H1 (cell line): Measurements from ENCODE around the gene ETV4. TPM values are rescaled to one million over a fixed set of nuclear protein-coding genes. Genes with fewer than 3 reads are reported as not detected.

ENCODE experiments used
- CTCF ChIA-PET: fragments of 300-600 bp; sonication (Branson Sonifier 250); formaldehyde crosslinking; loops from one replicate; lab custom pipeline; 2021; ENCODE audit not compliant: partially characterized antibody; lab: Charles Lee
- POLR2A ChIA-PET: fragments of 300-600 bp; sonication (Branson Sonifier 250); formaldehyde crosslinking; loops from one replicate; lab custom pipeline; 2021; ENCODE audit warnings: inconsistent platforms; ENCODE audit not compliant: partially characterized antibody; lab: Charles Lee
- DNase-seq, 2 experiments: peaks; one replicate each; pipeline versions ENCODE4 v3.0.0 to v3.0.0-alpha.2; 2010 to 2022; ENCODE audit warnings: low spot score in 2 of 2, low read depth in 1 of 2, mixed read lengths in 1 of 2
- FAIRE-seq: peaks from 2 replicates; lab custom pipeline; 2011; peaks lifted over from hg19 to GRCh38; lab: Jason Lieb, UNC
- H2AFZ ChIP-seq: 2 replicates; pipeline ENCODE4 v1.8.1; 2012; ENCODE audit warnings: low read length, inconsistent platforms
- H2AK5ac ChIP-seq: 2 replicates; pipeline ENCODE4 v1.6.1; 2013; ENCODE audit warnings: low read depth, low read length
- H2BK120ac ChIP-seq: replicated peaks from 2 replicates; pipeline ENCODE3; 2013; ENCODE audit warnings: low read depth, low read length, inconsistent platforms
- H2BK12ac ChIP-seq: 2 replicates; pipeline ENCODE4 v1.6.1; 2013; ENCODE audit warnings: low read depth, low read length
- H2BK15ac ChIP-seq: 2 replicates; pipeline ENCODE4 v1.6.1; 2013; ENCODE audit warnings: low read length
- H2BK20ac ChIP-seq: 2 replicates; pipeline ENCODE4 v1.6.1; 2013; ENCODE audit warnings: low read length
- H2BK5ac ChIP-seq: 2 replicates; pipeline ENCODE4 v1.6.1; 2013; ENCODE audit warnings: low read depth, low read length
- H3K14ac ChIP-seq: 2 replicates; pipeline ENCODE4 v1.6.1; 2013; ENCODE audit warnings: inconsistent platforms; ENCODE audit not compliant: insufficient read length
- H3K18ac ChIP-seq: 2 replicates; pipeline ENCODE4 v1.6.1; 2013; ENCODE audit warnings: low read length; ENCODE audit errors: extremely low read depth
- H3K23ac ChIP-seq: 2 replicates; pipeline ENCODE4 v1.6.1; 2013; ENCODE audit warnings: inconsistent platforms; ENCODE audit not compliant: insufficient read length
- H3K23me2 ChIP-seq: 2 replicates; pipeline ENCODE4 v1.6.1; 2013; ENCODE audit warnings: low read depth, low read length
- H3K27ac ChIP-seq: 2 replicates; pipeline ENCODE4 v1.6.1; 2011; ENCODE audit warnings: low read depth, low read length, inconsistent platforms
- H3K27me3 ChIP-seq, 4 experiments: replicated peaks in 1 of 4; 1 replicate in 1 of 4; 2 replicates in 3 of 4; pipeline versions ENCODE4 v1.6.1 to v1.8.1; 2011 to 2013; ENCODE audit warnings: low read length in 3 of 4, mild to moderate bottlenecking in 3 of 4, inconsistent platforms in 2 of 4, mixed read lengths in 2 of 4, moderate library complexity in 1 of 4; ENCODE audit not compliant: control insufficient read depth in 3 of 4, insufficient read depth in 3 of 4; ENCODE audit errors: extremely low read depth in 1 of 4
- H3K36me3 ChIP-seq, 4 experiments: 2 replicates each; pipeline versions ENCODE4 v1.6.1 to v1.8.1; 2011 to 2013; ENCODE audit warnings: mild to moderate bottlenecking in 4 of 4, low read length in 3 of 4, moderate library complexity in 2 of 4, control low read depth in 1 of 4, inconsistent platforms in 1 of 4; ENCODE audit not compliant: insufficient read depth in 4 of 4, control insufficient read depth in 2 of 4
- H3K4ac ChIP-seq: replicated peaks from 2 replicates; pipeline ENCODE3; 2013; ENCODE audit warnings: low read length, low read depth, mixed read lengths, inconsistent platforms; ENCODE audit not compliant: insufficient read length
- H3K4me1 ChIP-seq, 4 experiments: replicated peaks in 1 of 4; 1 replicate in 1 of 4; 2 replicates in 3 of 4; pipeline versions ENCODE4 v1.6.1 to v1.8.1; 2011 to 2013; ENCODE audit warnings: low read length in 3 of 4, inconsistent platforms in 2 of 4, mixed read lengths in 1 of 4; ENCODE audit not compliant: insufficient read depth in 4 of 4, control insufficient read depth in 3 of 4
- H3K4me2 ChIP-seq, 2 experiments: 2 replicates each; pipeline versions ENCODE4 v1.6.1 to v1.8.1; 2011 to 2013; ENCODE audit warnings: low read depth in 2 of 2, low read length in 2 of 2, control low read depth in 1 of 2, inconsistent platforms in 1 of 2, mild to moderate bottlenecking in 1 of 2; ENCODE audit not compliant: insufficient read depth in 1 of 2
- H3K4me3 ChIP-seq, 4 experiments: fragments of 200-600, 300-600 bp in 1 of 4; sonication (generic), shearing (Covaris generic), sonication (Bioruptor Twin) in 1 of 4; 2 replicates each; pipeline versions ENCODE4 v1.5.1 to v1.8.1; 2011 to 2016; ENCODE audit warnings: low read length in 4 of 4, low read depth in 3 of 4, control low read depth in 2 of 4, inconsistent platforms in 2 of 4, mild to moderate bottlenecking in 2 of 4, mixed read lengths in 1 of 4, moderate library complexity in 1 of 4; ENCODE audit not compliant: insufficient read depth in 2 of 4; ENCODE audit errors: extremely low read depth in 1 of 4
- H3K56ac ChIP-seq: replicated peaks from 2 replicates; pipeline ENCODE3; 2013; ENCODE audit warnings: low read depth, mild to moderate bottlenecking, mixed read lengths, low read length, inconsistent platforms; ENCODE audit not compliant: insufficient read length
- H3K79me1 ChIP-seq: 2 replicates; pipeline ENCODE4 v1.6.1; 2013; ENCODE audit warnings: low read depth, low read length, control low read depth
- H3K79me2 ChIP-seq, 2 experiments: 2 replicates each; pipeline versions ENCODE4 v1.6.1 to v1.8.1; 2012 to 2013; ENCODE audit warnings: low read length in 2 of 2, mild to moderate bottlenecking in 2 of 2, inconsistent platforms in 1 of 2; ENCODE audit not compliant: insufficient read depth in 2 of 2, control insufficient read depth in 1 of 2
- H3K9ac ChIP-seq, 4 experiments: replicated peaks in 1 of 4; 1 replicate in 1 of 4; 2 replicates in 3 of 4; pipeline versions ENCODE4 v1.6.1 to v1.8.1; 2011 to 2013; ENCODE audit warnings: low read depth in 3 of 4, low read length in 3 of 4, control low read depth in 2 of 4, mild to moderate bottlenecking in 2 of 4, moderate library complexity in 2 of 4, inconsistent platforms in 1 of 4; ENCODE audit errors: extremely low read depth in 1 of 4
- H3K9me3 ChIP-seq, 2 experiments: 2 replicates each; pipeline versions ENCODE4 v1.6.1 to v1.8.1; 2012 to 2013; ENCODE audit warnings: mild to moderate bottlenecking in 2 of 2, moderate library complexity in 2 of 2, control low read depth in 1 of 2, inconsistent platforms in 1 of 2, low read depth in 1 of 2, low read length in 1 of 2, mixed read lengths in 1 of 2; ENCODE audit not compliant: insufficient read depth in 2 of 2
- H4K20me1 ChIP-seq, 2 experiments: replicated peaks in 1 of 2; 2 replicates each; pipeline versions ENCODE3 to v1.8.1; 2011 to 2013; ENCODE audit warnings: inconsistent platforms in 2 of 2, low read length in 2 of 2, mild to moderate bottlenecking in 1 of 2; ENCODE audit not compliant: insufficient read depth in 2 of 2, control insufficient read depth in 1 of 2
- H4K5ac ChIP-seq: 2 replicates; pipeline ENCODE4 v1.6.1; 2013; ENCODE audit warnings: low read length, low read depth, mixed read lengths, inconsistent platforms; ENCODE audit not compliant: insufficient read length
- H4K8ac ChIP-seq: 2 replicates; pipeline ENCODE4 v1.8.0; 2013; ENCODE audit warnings: mild to moderate bottlenecking, moderate library complexity, low read length, inconsistent platforms; ENCODE audit not compliant: insufficient read depth; ENCODE audit errors: extremely low read depth
- H4K91ac ChIP-seq: replicated peaks from 2 replicates; pipeline ENCODE3; 2013; ENCODE audit warnings: low read length, mixed read lengths, inconsistent platforms; ENCODE audit not compliant: insufficient read length
- BACH1 ChIP-seq: IDR thresholded peaks from 2 replicates; pipeline ENCODE4 v1.6.1; 2012; ENCODE audit warnings: low read length, improper control_type of control experiment
- EZH2 ChIP-seq: fragments of 200-600 bp; sonication (generic); IDR thresholded peaks from 2 replicates; pipeline ENCODE4 v1.7.1; 2012; ENCODE audit warnings: low read depth, mild to moderate bottlenecking, moderate library complexity, low read length, inconsistent platforms; ENCODE audit not compliant: severe bottlenecking
- GTF2F1 ChIP-seq: IDR thresholded peaks from 2 replicates; pipeline ENCODE4 v1.6.1; 2012; ENCODE audit warnings: low read depth, low read length, improper control_type of control experiment, borderline replicate concordance
- KDM4A ChIP-seq: IDR thresholded peaks from one replicate; pipeline ENCODE4 v1.7.1; 2012; ENCODE audit warnings: low read depth, mild to moderate bottlenecking, moderate library complexity, low read length, inconsistent platforms; ENCODE audit not compliant: severe bottlenecking
- SAP30 ChIP-seq: fragments of 300-600 bp; sonication (generic); IDR thresholded peaks from 2 replicates; pipeline ENCODE4 v1.7.1; 2012; ENCODE audit warnings: low read length, moderate library complexity, mild to moderate bottlenecking, inconsistent platforms; ENCODE audit not compliant: insufficient read depth, insufficient replicate concordance
- SRF ChIP-seq: IDR thresholded peaks from 2 replicates; pipeline ENCODE4 v1.6.1; 2011; ENCODE audit warnings: mild to moderate bottlenecking, low read depth, low read length, moderate library complexity
- TAF7 ChIP-seq: optimal IDR thresholded peaks from 2 replicates; pipeline ENCODE3; 2011; ENCODE audit warnings: low read depth, mild to moderate bottlenecking, inconsistent platforms, low read length, moderate library complexity, borderline replicate concordance
- TBP ChIP-seq: IDR thresholded peaks from 2 replicates; pipeline ENCODE4 v1.6.1; 2011; ENCODE audit warnings: low read depth, low read length, improper control_type of control experiment
- TEAD4 ChIP-seq: IDR thresholded peaks from 2 replicates; pipeline ENCODE4 v1.6.1; 2012; ENCODE audit warnings: low read depth, low read length, inconsistent platforms, mixed read lengths
- WGBS, 2 experiments: shearing (Covaris generic) in 1 of 2; methylation state at CpG; one replicate each; pipeline versions ENCODE4 v1.1.6 to v1.1.7; 2013 to 2015; ENCODE audit warnings: low lambda C conversion rate in 2 of 2, mixed read lengths in 2 of 2, inconsistent platforms in 1 of 2, low coverage in 1 of 2, missing lambda C conversion rate in 1 of 2; ENCODE audit not compliant: insufficient replicate concordance in 2 of 2, insufficient coverage in 1 of 2, insufficient read length in 1 of 2; ENCODE audit errors: extremely low coverage in 1 of 2, missing lambda C conversion rate in 1 of 2; 5-methylcytosine and 5-hydroxymethylcytosine counted together
- polyA plus RNA-seq, 7 experiments: library from polyadenylated mRNA; depleted of rRNA in 3 of 7; stranded (reverse) in 5 of 7; unstranded in 2 of 7; fragments of >200 nt in 5 of 7; fragments of 200-250 nt in 2 of 7; gene quantifications; 1 replicate in 5 of 7; 2 replicates in 1 of 7; 4 replicates in 1 of 7; pipeline versions ENCODE4 v1.2.1 to v1.2.3, GENCODE V29; 2011 to 2013; ENCODE audit warnings: missing spikeins in 2 of 7, mixed read lengths in 2 of 7
- total RNA-seq: library from RNA; stranded (reverse); fragmentation: NEBNext Ultra II Directional; extraction: Animal tissue kit (Norgen Biotek cat#: 25700); gene quantifications from 2 replicates; pipeline ENCODE4 v1.2.1, GENCODE V29; 2021
- TF ChIP-seq, protein P1 (sequence below): IDR thresholded peaks from 2 replicates; pipeline ENCODE4 v1.6.1; 2012; ENCODE audit warnings: low read length, inconsistent platforms
- TF ChIP-seq, protein P2 (sequence below): IDR thresholded peaks from 2 replicates; pipeline ENCODE4 v1.6.1; 2011; ENCODE audit warnings: low read length, improper control_type of control experiment

Gene ETV4
- total and polyA plus RNA-seq, 2 of the 8 experiments (the other 6 are each of a cell fraction or from before 2014, with no cell fraction given): 75.2 to 143 TPM

DNA sequence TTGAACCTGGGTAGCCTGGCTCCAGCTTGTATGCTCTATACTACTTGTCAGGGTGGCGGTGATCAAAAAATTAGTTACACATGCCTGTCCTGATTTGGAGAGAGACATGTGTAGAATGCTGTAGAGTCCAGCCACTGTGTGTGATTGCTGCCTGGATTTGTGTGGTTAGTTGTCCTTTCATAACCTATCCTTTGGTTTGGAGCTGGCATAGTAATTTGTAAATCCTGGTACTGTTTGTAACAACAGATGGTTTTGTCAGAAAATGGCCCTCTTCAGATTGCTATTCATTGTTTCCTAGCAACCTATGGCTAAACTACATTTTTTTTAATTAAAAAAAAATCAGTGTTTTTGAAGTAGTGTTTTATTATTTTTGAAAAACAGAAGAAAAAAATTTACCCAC is 30.5 kb downstream of the ETV4 start:
- WGBS, 2 experiments: 100% methylated on average over 1 of the region's 1 CpG; no CpG with 5 or more reads in 1 of the 2 experiments
- CTCF ChIA-PET: interaction anchor here (0.8 to 1.4 kb wide), 10 partner anchors 10 to 250 kb away, joined by 3 to 6 read pairs (median 4); partner anchors contain the start of gene DHX8
- H3K23ac ChIP-seq: no peak overlapping the region
- TF ChIP-seq, protein P1, sequence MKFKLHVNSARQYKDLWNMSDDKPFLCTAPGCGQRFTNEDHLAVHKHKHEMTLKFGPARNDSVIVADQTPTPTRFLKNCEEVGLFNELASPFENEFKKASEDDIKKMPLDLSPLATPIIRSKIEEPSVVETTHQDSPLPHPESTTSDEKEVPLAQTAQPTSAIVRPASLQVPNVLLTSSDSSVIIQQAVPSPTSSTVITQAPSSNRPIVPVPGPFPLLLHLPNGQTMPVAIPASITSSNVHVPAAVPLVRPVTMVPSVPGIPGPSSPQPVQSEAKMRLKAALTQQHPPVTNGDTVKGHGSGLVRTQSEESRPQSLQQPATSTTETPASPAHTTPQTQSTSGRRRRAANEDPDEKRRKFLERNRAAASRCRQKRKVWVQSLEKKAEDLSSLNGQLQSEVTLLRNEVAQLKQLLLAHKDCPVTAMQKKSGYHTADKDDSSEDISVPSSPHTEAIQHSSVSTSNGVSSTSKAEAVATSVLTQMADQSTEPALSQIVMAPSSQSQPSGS: no peak
- TF ChIP-seq SAP30 (no peak), TBP (no peak), TAF7 (no peak), SRF (no peak), KDM4A (no peak), EZH2 (no peak), GTF2F1 (no peak), BACH1 (no peak), TEAD4 (no peak)
- TF ChIP-seq, protein P2, sequence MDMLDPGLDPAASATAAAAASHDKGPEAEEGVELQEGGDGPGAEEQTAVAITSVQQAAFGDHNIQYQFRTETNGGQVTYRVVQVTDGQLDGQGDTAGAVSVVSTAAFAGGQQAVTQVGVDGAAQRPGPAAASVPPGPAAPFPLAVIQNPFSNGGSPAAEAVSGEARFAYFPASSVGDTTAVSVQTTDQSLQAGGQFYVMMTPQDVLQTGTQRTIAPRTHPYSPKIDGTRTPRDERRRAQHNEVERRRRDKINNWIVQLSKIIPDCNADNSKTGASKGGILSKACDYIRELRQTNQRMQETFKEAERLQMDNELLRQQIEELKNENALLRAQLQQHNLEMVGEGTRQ: no peak

More for the DNA sequence above, 30.5 kb downstream of the ETV4 start:
- H3K9me3 ChIP-seq: no peaks in the 10 kb centered on the region
- H3K4ac ChIP-seq: no peak overlapping the region
- no peak overlapping the region for H3K4me3 ChIP-seq
- no peak overlapping the region for H3K9ac ChIP-seq
- no peak overlapping the region for H3K4me2 ChIP-seq
- H3K14ac ChIP-seq: no peak overlapping the region
- no peak overlapping the region for H2BK20ac ChIP-seq
- no peak overlapping the region for H3K56ac ChIP-seq
- POLR2A ChIA-PET: interaction anchor here (0.6 to 1.0 kb wide), 3 partner anchors 10 to 48 kb away, joined by 3 to 4 read pairs (median 4); no protein-coding TSS in a partner anchor
- peaks cover 8 to 56% (median 31%) of the 10 kb centered on the region in 4 experiments for H3K36me3 ChIP-seq
- no peaks in the 10 kb centered on the region for H3K79me2 ChIP-seq
- no peak overlapping the region for H2AK5ac ChIP-seq
- H2BK120ac ChIP-seq: no peak overlapping the region
- H2AFZ ChIP-seq: no peak overlapping the region
- H3K18ac ChIP-seq: no peak overlapping the region
- peaks cover 0 to 2% of the 10 kb centered on the region in 2 experiments for H4K20me1 ChIP-seq
- H3K4me1 ChIP-seq: no peaks in the 10 kb centered on the region
- no peaks in the 10 kb centered on the region for H3K23me2 ChIP-seq
- no peaks in the 10 kb centered on the region for H3K79me1 ChIP-seq
- H4K91ac ChIP-seq: no peak overlapping the region
- H4K5ac ChIP-seq: no peak overlapping the region
- no peak overlapping the region for H2BK12ac ChIP-seq
- FAIRE-seq (no peak), DNase-seq (no peak)
- H2BK15ac ChIP-seq: no peak overlapping the region
- no peak overlapping the region for H2BK5ac ChIP-seq
- H3K27me3 ChIP-seq: no peaks in the 10 kb centered on the region
- H4K8ac ChIP-seq: no peak overlapping the region
- no peak overlapping the region for H3K27ac ChIP-seq
